ENCODE data around the gene SLC7A1. TPM values are rescaled to one million over a fixed set of nuclear protein-coding genes. Genes with fewer than 3 reads are reported as not detected.

SLC7A1 gene
- total and polyA plus RNA-seq, 7 donors, result 2.4 to 25.6 (median 15.0) TPM

- DNase-seq, result no peak
- Histone ChIP-seq H3K27me3 (no peaks in the 10 kb centered on the region), H3K4me3 (no peak overlapping the region), H3K27ac (no peak overlapping the region), H3K9me3 (no peaks in the 10 kb centered on the region), H3K4me1 (no peaks in the 10 kb centered on the region), H3K36me3 (no peaks in the 10 kb centered on the region)
- WGBS, 2 donors, result 80 to 85% methylated on average over 4 of the region's 4 CpGs
- TF ChIP-seq POLR2A (IDR thresholded peaks at IDR 0.05), result no peak
- no peak for TF ChIP-seq CTCF (IDR thresholded peaks at IDR 0.05)
- no peak for TF ChIP-seq POLR2AphosphoS5 (IDR thresholded peaks at IDR 0.05)
- TF ChIP-seq EP300 (IDR thresholded peaks at IDR 0.05), result no peak
- intact Hi-C loops (cut with DNase I), result no loop called here
These were observed 111.9 kb downstream of the SLC7A1 start for GRCh38 chr13:29483623-29484022.

- Histone ChIP-seq H3K4me1 (no peaks in the 10 kb centered on the region), H3K4me3 (no peak overlapping the region), H3K27ac (no peak overlapping the region), H3K9me3 (no peaks in the 10 kb centered on the region), H3K27me3 (no peaks in the 10 kb centered on the region), H3K36me3 (no peaks in the 10 kb centered on the region)
- TF ChIP-seq CTCF (IDR thresholded peaks at IDR 0.05) (no peak), EP300 (IDR thresholded peaks at IDR 0.05) (no peak), POLR2AphosphoS5 (IDR thresholded peaks at IDR 0.05) (no peak), POLR2A (IDR thresholded peaks at IDR 0.05) (no peak)
- DNase-seq, result no peak
- intact Hi-C loops (cut with DNase I), result no loop called here
- WGBS, 2 donors, result 85 to 90% methylated on average over 15 of the region's 15 CpGs
These were observed 112.3 kb downstream of the SLC7A1 start for GRCh38 chr13:29483211-29483610.

GRCh38 chr13:29482504-29482903 is 113.0 kb downstream of the SLC7A1 start:
- no peak overlapping the region for H3K4me3 ChIP-seq
- no peaks in the 10 kb centered on the region for H3K4me1 ChIP-seq
- no peaks in the 10 kb centered on the region for H3K36me3 ChIP-seq
- H3K27ac ChIP-seq, result no peak overlapping the region
- DNase-seq, result no peak
- no peaks in the 10 kb centered on the region for H3K9me3 ChIP-seq
- intact Hi-C loops (cut with DNase I), result no loop called here
- 27 to 66% methylated on average over 4 of the region's 4 CpGs for WGBS, 2 donors
- no peaks in the 10 kb centered on the region for H3K27me3 ChIP-seq
- no peak for TF ChIP-seq POLR2A (IDR thresholded peaks at IDR 0.05)
- TF ChIP-seq POLR2AphosphoS5 (IDR thresholded peaks at IDR 0.05), result no peak
- TF ChIP-seq EP300 (IDR thresholded peaks at IDR 0.05), result no peak
- TF ChIP-seq CTCF (IDR thresholded peaks at IDR 0.05), result no peak

- no peaks in the 10 kb centered on the region for H3K36me3 ChIP-seq
- H3K4me1 ChIP-seq, result no peaks in the 10 kb centered on the region
- intact Hi-C loops (cut with DNase I), result no loop called here
- H3K4me3 ChIP-seq, result no peak overlapping the region
- no peak overlapping the region for H3K27ac ChIP-seq
- no peaks in the 10 kb centered on the region for H3K9me3 ChIP-seq
- H3K27me3 ChIP-seq, result no peaks in the 10 kb centered on the region
- WGBS, 2 donors, result 30 to 72% methylated on average over 5 of the region's 5 CpGs
- no peak for TF ChIP-seq CTCF (IDR thresholded peaks at IDR 0.05)
- DNase-seq, result no peak
These were observed 113.9 kb downstream of the SLC7A1 start for GRCh38 chr13:29481603-29482002.

- H3K27ac ChIP-seq, result no peak overlapping the region
- WGBS, 2 donors, result 60 to 80% methylated on average over 11 of the region's 11 CpGs
These were observed 114.5 kb downstream of the SLC7A1 start for GRCh38 chr13:29480893-29481525.

More at GRCh38 chr13:29480893-29481525, 114.5 kb downstream of the SLC7A1 start:
- intact Hi-C loops (cut with DNase I), result no loop called here
- no peak overlapping the region for H3K4me3 ChIP-seq
- H3K4me1 ChIP-seq, result no peaks in the 10 kb centered on the region
- no peaks in the 10 kb centered on the region for H3K36me3 ChIP-seq
- H3K27me3 ChIP-seq, result no peaks in the 10 kb centered on the region
- DNase-seq, result no peak
- no peaks in the 10 kb centered on the region for H3K9me3 ChIP-seq
- no peak for TF ChIP-seq EP300 (IDR thresholded peaks at IDR 0.05)
- no peak for TF ChIP-seq POLR2AphosphoS5 (IDR thresholded peaks at IDR 0.05)
- TF ChIP-seq POLR2A (IDR thresholded peaks at IDR 0.05), result no peak
- TF ChIP-seq CTCF (IDR thresholded peaks at IDR 0.05), result no peak

Measured in sigmoid colon (tissue), 7 donors.